GM23248 (cell line): ENCODE measurements around the gene SMNDC1.

Experiments used
- EZH2 ChIP-seq: fragments of 200-600 bp; sonication (generic); IDR thresholded peaks from 2 replicates; pipeline ENCODE4 v1.6.1; 2018; ENCODE audit warnings: antibody characterized with exemption, mild to moderate bottlenecking; ENCODE audit not compliant: insufficient read depth, poor library complexity, severe bottlenecking
- EZH2phosphoT487 ChIP-seq: fragments of 200-600 bp; sonication (generic); IDR thresholded peaks from 2 replicates; pipeline ENCODE4 v1.6.1; 2018; ENCODE audit warnings: antibody characterized with exemption, moderate library complexity, mild to moderate bottlenecking, low read depth; ENCODE audit not compliant: insufficient read depth

DNA sequence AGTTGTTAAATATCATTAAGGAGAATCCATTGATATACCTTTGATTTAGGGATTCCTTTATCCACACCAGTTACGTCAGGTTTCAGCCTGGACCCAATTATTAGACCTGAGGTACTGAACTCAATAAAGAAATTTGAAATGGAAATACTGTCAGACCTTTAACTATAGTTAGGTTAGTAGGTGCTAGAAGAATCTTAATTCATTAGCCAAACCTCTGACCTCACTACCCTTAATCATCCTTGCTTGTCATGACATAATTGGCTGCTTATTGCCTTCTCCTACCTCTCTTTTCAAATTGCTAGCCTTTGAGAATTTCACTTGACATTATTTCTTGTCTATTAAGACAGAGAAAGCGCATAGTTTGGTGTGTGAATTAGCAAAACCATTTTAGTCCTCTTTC is 27.1 kb downstream of the SMNDC1 start:
- no peak for TF ChIP-seq EZH2
- no peak for TF ChIP-seq EZH2phosphoT487
